Activated T-helper 2 cell treated with anti-CD3 and anti-CD28 coated beads, Interferon-gamma antibody, Interleukin-2, Interleukin-4, amounts not matched to agents 10 μg/mL and 5 μg/mL and 100 μg/mL, durations not matched to agents 14 hours and 24 hours and 36 hours (primary cell): Measurements from ENCODE around the gene HIGD2A. TPM values are rescaled to one million over a fixed set of nuclear protein-coding genes. Genes with fewer than 3 reads are reported as not detected.

Experiments
- total RNA-seq: library from RNA; stranded (reverse); gene quantifications from 2 replicates; pipeline ENCODE4 v1.2.3, GENCODE V29; 2022

Gene HIGD2A
- total RNA-seq, 1 donor from 2014 or later: 105 TPM

Other genes with a start within 250 kb of the HIGD2A start
- gene SIMC1, start 150.3 kb upstream of the HIGD2A start, total RNA-seq: 32.1 and 33.3 TPM in 2 replicates
- 55.5 and 61.3 TPM in 2 replicates for gene KIAA1191, start 27.0 kb upstream of the HIGD2A start, total RNA-seq
- 22.3 TPM in 2 replicates for gene ARL10, start 23.3 kb upstream of the HIGD2A start, total RNA-seq
- 79.6 and 84.0 TPM in 2 replicates for gene NOP16, start 153 bp upstream of the HIGD2A start, total RNA-seq
- 47.9 and 57.9 TPM in 2 replicates for gene CLTB, start 27.8 kb downstream of the HIGD2A start, total RNA-seq
- 39.4 and 44.1 TPM in 2 replicates for gene FAF2, start 59.6 kb downstream of the HIGD2A start, total RNA-seq
- 64.7 and 70.3 TPM in 2 replicates for gene RNF44, start 148.7 kb downstream of the HIGD2A start, total RNA-seq
- 0.30 and 0.64 TPM in 2 replicates for gene CDHR2, start 160.6 kb downstream of the HIGD2A start, total RNA-seq
- gene GPRIN1, start 221.4 kb downstream of the HIGD2A start, total RNA-seq: 3.0 and 3.6 TPM in 2 replicates
- not detected in 2 replicates for gene SNCB, start 241.8 kb downstream of the HIGD2A start, total RNA-seq
- not detected in 2 replicates for gene EIF4E1B, start 241.9 kb downstream of the HIGD2A start, total RNA-seq